Activated CD4-positive, alpha-beta T cell treated with anti-CD3 and anti-CD28 coated beads, Interleukin-2, Interleukin-4, amounts not matched to agents 100 ng/mL and 50 ng/mL, durations not matched to agents 16 hours and 8 hours (primary cell): ENCODE measurements around the gene GALNT15.

Source experiments
- DNase-seq: peaks from one replicate; pipeline ENCODE4 v3.0.0-alpha.2; 2020; ENCODE audit warnings: low spot score

Gene GALNT15

GRCh38 chr3:16227566-16227965 lies 53.1 kb downstream of the GALNT15 start:
- DNase-seq: no peak

GRCh38 chr3:16229681-16230080 lies 55.2 kb downstream of the GALNT15 start:
- DNase-seq: no peak

- DNase-seq: no peak
Measured at GRCh38 chr3:16231983-16232382, 57.5 kb downstream of the GALNT15 start.

- no peak for DNase-seq
Measured at GRCh38 chr3:16233806-16234205, 59.3 kb downstream of the GALNT15 start.

- no peak for DNase-seq
Measured at GRCh38 chr3:16234281-16234680, 59.8 kb downstream of the GALNT15 start.

GRCh38 chr3:16236030-16236639 lies 61.7 kb downstream of the GALNT15 start:
- no peak for DNase-seq

- no peak for DNase-seq
Measured at GRCh38 chr3:16236856-16237393, 62.4 kb downstream of the GALNT15 start.

- no peak for DNase-seq
Measured at GRCh38 chr3:16239086-16239770, 64.7 kb downstream of the GALNT15 start.

GRCh38 chr3:16239780-16240179 lies 65.3 kb downstream of the GALNT15 start:
- no peak for DNase-seq

GRCh38 chr3:16240229-16241023 lies 65.9 kb downstream of the GALNT15 start:
- DNase-seq: peak; percentile 37

GRCh38 chr3:16241225-16241624 lies 66.7 kb downstream of the GALNT15 start:
- no peak for DNase-seq

- no peak for DNase-seq
Measured at GRCh38 chr3:16242177-16242576, 67.7 kb downstream of the GALNT15 start.

- DNase-seq: no peak
Measured at GRCh38 chr3:16243706-16244490, 69.4 kb downstream of the GALNT15 start.

GRCh38 chr3:16245609-16246008 lies 71.1 kb downstream of the GALNT15 start:
- DNase-seq: no peak

- peak; percentile 88 for DNase-seq
Measured at GRCh38 chr3:16247282-16248061, 73.0 kb downstream of the GALNT15 start.

- no peak for DNase-seq
Measured at GRCh38 chr3:16248556-16248955, 74.1 kb downstream of the GALNT15 start.

- no peak for DNase-seq
Measured at GRCh38 chr3:16249336-16249735, 74.9 kb downstream of the GALNT15 start.

- no peak for DNase-seq
Measured at GRCh38 chr3:16249886-16250285, 75.4 kb downstream of the GALNT15 start.

GRCh38 chr3:16251316-16252085 lies 77.0 kb downstream of the GALNT15 start:
- no peak for DNase-seq

GRCh38 chr3:16252243-16252978 lies 77.9 kb downstream of the GALNT15 start:
- no peak for DNase-seq
